Measurements from ENCODE around the gene VIT.

DNA sequence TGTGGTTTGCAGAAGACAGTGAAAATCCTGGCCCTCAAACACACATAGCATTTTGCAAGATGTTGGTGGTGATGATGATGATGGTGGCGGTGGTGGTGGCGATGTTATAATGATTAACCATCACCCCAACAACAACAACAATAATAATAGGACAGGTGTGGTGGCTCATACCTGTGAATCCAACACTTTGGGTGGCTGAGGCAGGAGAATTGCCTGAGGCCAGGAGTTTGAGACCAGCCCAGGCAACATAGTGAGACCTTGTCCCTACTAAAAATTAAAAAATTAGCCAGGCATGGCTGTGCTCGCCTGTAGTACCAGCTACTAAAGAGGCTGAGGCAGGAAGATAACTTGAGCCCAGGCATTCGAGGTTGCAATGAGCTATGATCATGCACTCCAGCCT is 3.8 kb downstream of the VIT start:
- TF ChIP-seq, protein P1, sequence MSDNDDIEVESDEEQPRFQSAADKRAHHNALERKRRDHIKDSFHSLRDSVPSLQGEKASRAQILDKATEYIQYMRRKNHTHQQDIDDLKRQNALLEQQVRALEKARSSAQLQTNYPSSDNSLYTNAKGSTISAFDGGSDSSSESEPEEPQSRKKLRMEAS (IDR thresholded peaks at IDR 0.05; ENCODE audit: low read depth): no peak
- TF ChIP-seq, protein P2, sequence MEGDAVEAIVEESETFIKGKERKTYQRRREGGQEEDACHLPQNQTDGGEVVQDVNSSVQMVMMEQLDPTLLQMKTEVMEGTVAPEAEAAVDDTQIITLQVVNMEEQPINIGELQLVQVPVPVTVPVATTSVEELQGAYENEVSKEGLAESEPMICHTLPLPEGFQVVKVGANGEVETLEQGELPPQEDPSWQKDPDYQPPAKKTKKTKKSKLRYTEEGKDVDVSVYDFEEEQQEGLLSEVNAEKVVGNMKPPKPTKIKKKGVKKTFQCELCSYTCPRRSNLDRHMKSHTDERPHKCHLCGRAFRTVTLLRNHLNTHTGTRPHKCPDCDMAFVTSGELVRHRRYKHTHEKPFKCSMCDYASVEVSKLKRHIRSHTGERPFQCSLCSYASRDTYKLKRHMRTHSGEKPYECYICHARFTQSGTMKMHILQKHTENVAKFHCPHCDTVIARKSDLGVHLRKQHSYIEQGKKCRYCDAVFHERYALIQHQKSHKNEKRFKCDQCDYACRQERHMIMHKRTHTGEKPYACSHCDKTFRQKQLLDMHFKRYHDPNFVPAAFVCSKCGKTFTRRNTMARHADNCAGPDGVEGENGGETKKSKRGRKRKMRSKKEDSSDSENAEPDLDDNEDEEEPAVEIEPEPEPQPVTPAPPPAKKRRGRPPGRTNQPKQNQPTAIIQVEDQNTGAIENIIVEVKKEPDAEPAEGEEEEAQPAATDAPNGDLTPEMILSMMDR (IDR thresholded peaks at IDR 0.05): no peak
- TF ChIP-seq JUND (IDR thresholded peaks at IDR 0.05) (no peak), TCF12 (IDR thresholded peaks at IDR 0.05) (no peak), FOXJ3 (CRISPR knock-in tag; IDR thresholded peaks at IDR 0.05) (no peak), CHD2 (IDR thresholded peaks at IDR 0.05; ENCODE audit: low read length, partially characterized antibody) (no peak), EP300 (IDR thresholded peaks at IDR 0.05; ENCODE audit: borderline replicate concordance in 1 of 2, low read depth in 1 of 2, low read length in 1 of 2) (no peak), GABPA (IDR thresholded peaks at IDR 0.05; ENCODE audit: low read depth) (no peak), EZH2phosphoT487 (IDR thresholded peaks at IDR 0.05; ENCODE audit: borderline replicate concordance, low read depth) (no peak), MEF2A (IDR thresholded peaks at IDR 0.05; ENCODE audit: borderline replicate concordance, low read depth) (no peak)
- TF ChIP-seq, protein P3, sequence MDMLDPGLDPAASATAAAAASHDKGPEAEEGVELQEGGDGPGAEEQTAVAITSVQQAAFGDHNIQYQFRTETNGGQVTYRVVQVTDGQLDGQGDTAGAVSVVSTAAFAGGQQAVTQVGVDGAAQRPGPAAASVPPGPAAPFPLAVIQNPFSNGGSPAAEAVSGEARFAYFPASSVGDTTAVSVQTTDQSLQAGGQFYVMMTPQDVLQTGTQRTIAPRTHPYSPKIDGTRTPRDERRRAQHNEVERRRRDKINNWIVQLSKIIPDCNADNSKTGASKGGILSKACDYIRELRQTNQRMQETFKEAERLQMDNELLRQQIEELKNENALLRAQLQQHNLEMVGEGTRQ (IDR thresholded peaks at IDR 0.05; ENCODE audit: borderline replicate concordance, low read depth, low read length): no peak

Measured in SK-N-SH (cell line).